HepG2 (cell line): ENCODE results near the gene CREB1. TPM values are rescaled to one million over a fixed set of nuclear protein-coding genes. Genes with fewer than 3 reads are reported as not detected.

Experiments
- ATAC-seq: fragments of 200-7000 bp; cut with Tn5 transposase; 3 replicates; pipeline ENCODE4 v1.9.1; 2020; ENCODE audit warnings: mild to moderate bottlenecking, moderate library complexity
- BruUV-seq: library from RNA; stranded (reverse); fragments of 400-500 nt; replicated peaks from 2 replicates; lab custom pipeline; 2021; lab: Mats Ljungman, UMichigan
- CTCF ChIA-PET: fragments of 300-600 bp; formaldehyde crosslinking; extraction: SDS; loops from one replicate; lab custom pipeline; 2021; ENCODE audit warnings: low total read pairs, inconsistent platforms, low intra/inter-chr PET ratio; lab: Yijun Ruan, JAX
- POLR2A ChIA-PET: fragments of 350-600 bp; sonication (Branson Sonifier 250); formaldehyde crosslinking; loops from one replicate; lab custom pipeline; 2020; ENCODE audit warnings: antibody characterized with exemption, inconsistent platforms; lab: Yijun Ruan, JAX
- DNase-seq: peaks from one replicate; pipeline ENCODE4 v3.0.0-alpha.2; 2015; ENCODE audit warnings: low spot score
- FAIRE-seq: peaks from 3 replicates; lab custom pipeline; 2011; peaks lifted over from hg19 to GRCh38; lab: Jason Lieb, UNC
- H2AFZ ChIP-seq: one replicate; pipeline ENCODE4 v1.6.1; 2011; ENCODE audit warnings: low read length, inconsistent platforms
- H3K27ac ChIP-seq: fragments of 300-600 bp; 3 replicates; pipeline ENCODE4 v1.8.0; 2011; ENCODE audit warnings: mixed run types, mild to moderate bottlenecking, mixed read lengths, low read length, inconsistent platforms; ENCODE audit not compliant: insufficient read depth; ENCODE audit errors: extremely low read length
- H3K27me3 ChIP-seq, 2 experiments: fragments of 200-600 bp in 1 of 2; 2 replicates in 1 of 2; 3 replicates in 1 of 2; pipeline versions ENCODE4 v1.6.0 to v1.8.0; 2011; ENCODE audit warnings: low read length in 2 of 2, mild to moderate bottlenecking in 2 of 2, moderate library complexity in 2 of 2, inconsistent platforms in 1 of 2; ENCODE audit not compliant: insufficient read depth in 2 of 2, control insufficient read depth in 1 of 2
- H3K36me3 ChIP-seq, 2 experiments: fragments of 200-600 bp in 1 of 2; replicated peaks in 1 of 2; 2 replicates in 1 of 2; 3 replicates in 1 of 2; pipeline versions ENCODE4 v1.5.1 to v1.8.0; 2011; ENCODE audit warnings: low read length in 2 of 2, inconsistent platforms in 1 of 2; ENCODE audit not compliant: insufficient read depth in 2 of 2, control insufficient read depth in 1 of 2
- H3K4me1 ChIP-seq: 2 replicates; pipeline ENCODE4 v1.5.1; 2012; ENCODE audit warnings: low read length, inconsistent platforms; ENCODE audit not compliant: insufficient read depth
- H3K4me2 ChIP-seq: 2 replicates; pipeline ENCODE4 v1.6.0; 2011; ENCODE audit warnings: low read depth, low read length, inconsistent platforms
- H3K4me3 ChIP-seq, 3 experiments: fragments of 200-600 bp in 1 of 3; sonication (generic), shearing (Covaris generic) in 1 of 3; replicated peaks in 1 of 3; 2 replicates each; pipeline ENCODE4 v1.5.1; 2011 to 2016; ENCODE audit warnings: low read length in 3 of 3, inconsistent platforms in 2 of 3, low read depth in 2 of 3, mild to moderate bottlenecking in 2 of 3, control low read depth in 1 of 3, mixed read lengths in 1 of 3; ENCODE audit not compliant: insufficient read depth in 1 of 3
- H3K79me2 ChIP-seq: one replicate; pipeline ENCODE4 v1.6.1; 2011; ENCODE audit warnings: low read length, inconsistent platforms; ENCODE audit not compliant: insufficient read depth
- H3K9ac ChIP-seq: 2 replicates; pipeline ENCODE4 v1.6.0; 2011; ENCODE audit warnings: mild to moderate bottlenecking, low read depth, low read length, inconsistent platforms; ENCODE audit not compliant: insufficient read depth
- H3K9me3 ChIP-seq: 2 replicates; pipeline ENCODE4 v1.5.1; 2012; ENCODE audit warnings: mild to moderate bottlenecking, low read length
- H4K20me1 ChIP-seq: 2 replicates; pipeline ENCODE4 v1.6.0; 2011; ENCODE audit warnings: inconsistent platforms, mild to moderate bottlenecking, low read length, moderate library complexity; ENCODE audit not compliant: insufficient read depth
- ELF4 ChIP-seq: sonication (generic); formaldehyde crosslinking; IDR thresholded peaks from 2 replicates; pipeline ENCODE4 v1.5.0; 2020; ENCODE audit warnings: missing genetic modification reagents, mild to moderate bottlenecking, moderate library complexity, borderline replicate concordance
- ZNF713 ChIP-seq: sonication (generic); formaldehyde crosslinking; IDR thresholded peaks from 2 replicates; pipeline ENCODE4 v1.4.0; 2020; ENCODE audit warnings: mild to moderate bottlenecking, missing genetic modification reagents
- WGBS: methylation state at CpG from one replicate; pipeline ENCODE4 v1.1.6; 2017; ENCODE audit warnings: low lambda C conversion rate; 5-methylcytosine and 5-hydroxymethylcytosine counted together
- in situ Hi-C: cut with HindIII; loops from 2 replicates; pipeline ENCODE4 v1.10.0; 2017; ENCODE audit warnings: low pct_unique_long_range_greater_than_20kb; ENCODE audit not compliant: extremely low pct_ligation_motif_present
- intact Hi-C: fragments of 100-400 bp; cut with micrococcal nuclease; formaldehyde crosslinking; loops from one replicate; pipeline ENCODE4 v1.10.0; 2022; ENCODE audit not compliant: unreplicated experiment
- polyA plus RNA-seq, 8 experiments: library from polyadenylated mRNA; depleted of rRNA in 3 of 8; stranded (reverse) in 7 of 8; unstranded in 1 of 8; fragments of >200 nt; fragmentation: Illumina TruSeq in 4 of 8; extraction: Trizol in 4 of 8; gene quantifications; 2 replicates each; pipeline versions ENCODE4 v1.2.1 to v1.2.3, GENCODE V29; 2011 to 2016; ENCODE audit warnings: low read depth in 4 of 8, missing spikeins in 1 of 8, mixed read lengths in 1 of 8; ENCODE audit not compliant: insufficient read depth in 1 of 8
- total RNA-seq, 5 experiments: library from RNA; depleted of rRNA; stranded (reverse); fragments of >200 nt; fragmentation: Illumina TruSeq; extraction: Trizol; gene quantifications; 2 replicates each; pipeline ENCODE4 v1.2.3, GENCODE V29; 2016; ENCODE audit warnings: low read depth in 1 of 5
- TF ChIP-seq, protein P1 (sequence below), 2 experiments: sonication (generic) in 1 of 2; formaldehyde crosslinking in 1 of 2; IDR thresholded peaks; 2 replicates each; pipeline versions ENCODE4 v1.6.1 to v1.9.0; 2014 to 2022; ENCODE audit warnings: antibody characterized with exemption in 1 of 2, borderline replicate concordance in 1 of 2, inconsistent platforms in 1 of 2, low read depth in 1 of 2, missing genetic modification reagents in 1 of 2
- TF ChIP-seq, protein P2 (sequence below): sonication (generic); formaldehyde crosslinking; IDR thresholded peaks from 2 replicates; pipeline ENCODE4 v1.4.0; 2020; ENCODE audit warnings: mild to moderate bottlenecking, missing genetic modification reagents
- TF ChIP-seq, protein P3 (sequence below): sonication (generic); formaldehyde crosslinking; IDR thresholded peaks from 2 replicates; pipeline ENCODE4 v1.5.0; 2020; ENCODE audit warnings: missing genetic modification reagents
- TF ChIP-seq, protein P4 (sequence below): sonication (generic); formaldehyde crosslinking; IDR thresholded peaks from 2 replicates; pipeline ENCODE4 v1.5.1; 2020; ENCODE audit warnings: mild to moderate bottlenecking, missing genetic modification reagents, borderline replicate concordance

CREB1 gene
- total and polyA plus RNA-seq, 2 of the 13 experiments (the other 11 are each of a cell fraction or from before 2014, with no cell fraction given): 51.8 to 51.9 TPM

DNA sequence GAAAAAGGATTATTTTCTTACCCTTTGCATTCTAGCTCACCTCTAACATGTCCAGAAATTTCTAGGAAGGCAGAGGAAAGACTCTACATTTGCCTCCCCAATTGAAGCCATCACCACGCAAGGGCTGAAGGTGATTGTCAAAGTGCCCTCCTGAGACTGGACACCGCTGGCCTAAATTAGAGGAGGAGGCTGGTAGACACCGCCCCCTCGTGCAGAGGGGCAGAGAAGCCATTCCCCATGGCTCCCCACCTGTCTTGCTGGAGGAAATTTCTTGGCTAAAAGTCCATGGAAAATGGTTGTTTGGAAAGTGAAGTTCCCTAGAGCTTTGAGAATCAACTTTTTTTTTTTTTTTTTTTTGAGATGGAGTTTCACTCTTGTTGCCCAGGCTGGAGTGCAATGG is 31.3 kb upstream of the CREB1 start:
- FAIRE-seq (no peak), ATAC-seq (no peak), DNase-seq (no peak)
- H3K9ac ChIP-seq: no peak overlapping the region
- no peaks in the 10 kb centered on the region for H3K9me3 ChIP-seq
- no peaks in the 10 kb centered on the region for H3K27me3 ChIP-seq
- H2AFZ ChIP-seq: no peak overlapping the region
- no peak overlapping the region for H3K27ac ChIP-seq
- no peaks in the 10 kb centered on the region for H3K79me2 ChIP-seq
- H3K4me3 ChIP-seq: no peak overlapping the region
- in situ Hi-C loops: no loop called here
- no TSS peak for BruUV-seq
- H4K20me1 ChIP-seq: no peaks in the 10 kb centered on the region
- WGBS: 65% methylated on average over 4 of the region's 4 CpGs
- H3K36me3 ChIP-seq: no peaks in the 10 kb centered on the region
- H3K4me1 ChIP-seq: no peaks in the 10 kb centered on the region
- ChIA-PET CTCF (no interaction called here), POLR2A (no interaction called here)
- no peak overlapping the region for H3K4me2 ChIP-seq
- intact Hi-C loops: no loop called here
- TF ChIP-seq, protein P1, sequence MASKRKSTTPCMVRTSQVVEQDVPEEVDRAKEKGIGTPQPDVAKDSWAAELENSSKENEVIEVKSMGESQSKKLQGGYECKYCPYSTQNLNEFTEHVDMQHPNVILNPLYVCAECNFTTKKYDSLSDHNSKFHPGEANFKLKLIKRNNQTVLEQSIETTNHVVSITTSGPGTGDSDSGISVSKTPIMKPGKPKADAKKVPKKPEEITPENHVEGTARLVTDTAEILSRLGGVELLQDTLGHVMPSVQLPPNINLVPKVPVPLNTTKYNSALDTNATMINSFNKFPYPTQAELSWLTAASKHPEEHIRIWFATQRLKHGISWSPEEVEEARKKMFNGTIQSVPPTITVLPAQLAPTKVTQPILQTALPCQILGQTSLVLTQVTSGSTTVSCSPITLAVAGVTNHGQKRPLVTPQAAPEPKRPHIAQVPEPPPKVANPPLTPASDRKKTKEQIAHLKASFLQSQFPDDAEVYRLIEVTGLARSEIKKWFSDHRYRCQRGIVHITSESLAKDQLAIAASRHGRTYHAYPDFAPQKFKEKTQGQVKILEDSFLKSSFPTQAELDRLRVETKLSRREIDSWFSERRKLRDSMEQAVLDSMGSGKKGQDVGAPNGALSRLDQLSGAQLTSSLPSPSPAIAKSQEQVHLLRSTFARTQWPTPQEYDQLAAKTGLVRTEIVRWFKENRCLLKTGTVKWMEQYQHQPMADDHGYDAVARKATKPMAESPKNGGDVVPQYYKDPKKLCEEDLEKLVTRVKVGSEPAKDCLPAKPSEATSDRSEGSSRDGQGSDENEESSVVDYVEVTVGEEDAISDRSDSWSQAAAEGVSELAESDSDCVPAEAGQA (IDR thresholded peaks at IDR 0.05; ENCODE audit: low read depth): no peak
- TF ChIP-seq, protein P1 (CRISPR knock-in tag; IDR thresholded peaks at IDR 0.05; ENCODE audit: borderline replicate concordance): no peak
- TF ChIP-seq, protein P2, sequence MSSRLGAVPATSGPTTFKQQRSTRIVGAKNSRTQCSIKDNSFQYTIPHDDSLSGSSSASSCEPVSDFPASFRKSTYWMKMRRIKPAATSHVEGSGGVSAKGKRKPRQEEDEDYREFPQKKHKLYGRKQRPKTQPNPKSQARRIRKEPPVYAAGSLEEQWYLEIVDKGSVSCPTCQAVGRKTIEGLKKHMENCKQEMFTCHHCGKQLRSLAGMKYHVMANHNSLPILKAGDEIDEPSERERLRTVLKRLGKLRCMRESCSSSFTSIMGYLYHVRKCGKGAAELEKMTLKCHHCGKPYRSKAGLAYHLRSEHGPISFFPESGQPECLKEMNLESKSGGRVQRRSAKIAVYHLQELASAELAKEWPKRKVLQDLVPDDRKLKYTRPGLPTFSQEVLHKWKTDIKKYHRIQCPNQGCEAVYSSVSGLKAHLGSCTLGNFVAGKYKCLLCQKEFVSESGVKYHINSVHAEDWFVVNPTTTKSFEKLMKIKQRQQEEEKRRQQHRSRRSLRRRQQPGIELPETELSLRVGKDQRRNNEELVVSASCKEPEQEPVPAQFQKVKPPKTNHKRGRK (CRISPR knock-in tag): no peak
- TF ChIP-seq ELF4 (CRISPR knock-in tag) (no peak), ZNF713 (CRISPR knock-in tag) (no peak)
- TF ChIP-seq, protein P3, sequence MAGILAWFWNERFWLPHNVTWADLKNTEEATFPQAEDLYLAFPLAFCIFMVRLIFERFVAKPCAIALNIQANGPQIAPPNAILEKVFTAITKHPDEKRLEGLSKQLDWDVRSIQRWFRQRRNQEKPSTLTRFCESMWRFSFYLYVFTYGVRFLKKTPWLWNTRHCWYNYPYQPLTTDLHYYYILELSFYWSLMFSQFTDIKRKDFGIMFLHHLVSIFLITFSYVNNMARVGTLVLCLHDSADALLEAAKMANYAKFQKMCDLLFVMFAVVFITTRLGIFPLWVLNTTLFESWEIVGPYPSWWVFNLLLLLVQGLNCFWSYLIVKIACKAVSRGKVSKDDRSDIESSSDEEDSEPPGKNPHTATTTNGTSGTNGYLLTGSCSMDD (CRISPR knock-in tag): no peak
- TF ChIP-seq, protein P4, sequence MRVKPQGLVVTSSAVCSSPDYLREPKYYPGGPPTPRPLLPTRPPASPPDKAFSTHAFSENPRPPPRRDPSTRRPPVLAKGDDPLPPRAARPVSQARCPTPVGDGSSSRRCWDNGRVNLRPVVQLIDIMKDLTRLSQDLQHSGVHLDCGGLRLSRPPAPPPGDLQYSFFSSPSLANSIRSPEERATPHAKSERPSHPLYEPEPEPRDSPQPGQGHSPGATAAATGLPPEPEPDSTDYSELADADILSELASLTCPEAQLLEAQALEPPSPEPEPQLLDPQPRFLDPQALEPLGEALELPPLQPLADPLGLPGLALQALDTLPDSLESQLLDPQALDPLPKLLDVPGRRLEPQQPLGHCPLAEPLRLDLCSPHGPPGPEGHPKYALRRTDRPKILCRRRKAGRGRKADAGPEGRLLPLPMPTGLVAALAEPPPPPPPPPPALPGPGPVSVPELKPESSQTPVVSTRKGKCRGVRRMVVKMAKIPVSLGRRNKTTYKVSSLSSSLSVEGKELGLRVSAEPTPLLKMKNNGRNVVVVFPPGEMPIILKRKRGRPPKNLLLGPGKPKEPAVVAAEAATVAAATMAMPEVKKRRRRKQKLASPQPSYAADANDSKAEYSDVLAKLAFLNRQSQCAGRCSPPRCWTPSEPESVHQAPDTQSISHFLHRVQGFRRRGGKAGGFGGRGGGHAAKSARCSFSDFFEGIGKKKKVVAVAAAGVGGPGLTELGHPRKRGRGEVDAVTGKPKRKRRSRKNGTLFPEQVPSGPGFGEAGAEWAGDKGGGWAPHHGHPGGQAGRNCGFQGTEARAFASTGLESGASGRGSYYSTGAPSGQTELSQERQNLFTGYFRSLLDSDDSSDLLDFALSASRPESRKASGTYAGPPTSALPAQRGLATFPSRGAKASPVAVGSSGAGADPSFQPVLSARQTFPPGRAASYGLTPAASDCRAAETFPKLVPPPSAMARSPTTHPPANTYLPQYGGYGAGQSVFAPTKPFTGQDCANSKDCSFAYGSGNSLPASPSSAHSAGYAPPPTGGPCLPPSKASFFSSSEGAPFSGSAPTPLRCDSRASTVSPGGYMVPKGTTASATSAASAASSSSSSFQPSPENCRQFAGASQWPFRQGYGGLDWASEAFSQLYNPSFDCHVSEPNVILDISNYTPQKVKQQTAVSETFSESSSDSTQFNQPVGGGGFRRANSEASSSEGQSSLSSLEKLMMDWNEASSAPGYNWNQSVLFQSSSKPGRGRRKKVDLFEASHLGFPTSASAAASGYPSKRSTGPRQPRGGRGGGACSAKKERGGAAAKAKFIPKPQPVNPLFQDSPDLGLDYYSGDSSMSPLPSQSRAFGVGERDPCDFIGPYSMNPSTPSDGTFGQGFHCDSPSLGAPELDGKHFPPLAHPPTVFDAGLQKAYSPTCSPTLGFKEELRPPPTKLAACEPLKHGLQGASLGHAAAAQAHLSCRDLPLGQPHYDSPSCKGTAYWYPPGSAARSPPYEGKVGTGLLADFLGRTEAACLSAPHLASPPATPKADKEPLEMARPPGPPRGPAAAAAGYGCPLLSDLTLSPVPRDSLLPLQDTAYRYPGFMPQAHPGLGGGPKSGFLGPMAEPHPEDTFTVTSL (CRISPR knock-in tag): no peak
